Measurements from ENCODE around the gene DPP10.

DPP10 gene

GRCh38 chr2:115115135-115115534 lies 672.7 kb downstream of the DPP10 start:
- no peak for DNase-seq (ENCODE audit: low read depth in 2 of 2, low spot score in 1 of 2)

GRCh38 chr2:115118306-115118705 lies 675.9 kb downstream of the DPP10 start:
- DNase-seq (ENCODE audit: low read depth in 2 of 2, low spot score in 1 of 2): no peak

GRCh38 chr2:115119086-115119485 lies 676.6 kb downstream of the DPP10 start:
- no peak for DNase-seq (ENCODE audit: low read depth in 2 of 2, low spot score in 1 of 2)

GRCh38 chr2:115122701-115123100 lies 680.3 kb downstream of the DPP10 start:
- no peak for DNase-seq (ENCODE audit: low read depth in 2 of 2, low spot score in 1 of 2)

GRCh38 chr2:115124817-115125216 lies 682.4 kb downstream of the DPP10 start:
- no peak for DNase-seq (ENCODE audit: low read depth in 2 of 2, low spot score in 1 of 2)

GRCh38 chr2:115129536-115129935 lies 687.1 kb downstream of the DPP10 start:
- no peak for DNase-seq (ENCODE audit: low read depth in 2 of 2, low spot score in 1 of 2)

GRCh38 chr2:115160531-115161080 lies 718.2 kb downstream of the DPP10 start:
- no peak for DNase-seq (ENCODE audit: low read depth in 2 of 2, low spot score in 1 of 2)

- no peak for DNase-seq (ENCODE audit: low read depth in 2 of 2, low spot score in 1 of 2)
These were observed 718.8 kb downstream of the DPP10 start for GRCh38 chr2:115161081-115161770.

- no peak for DNase-seq (ENCODE audit: low read depth in 2 of 2, low spot score in 1 of 2)
These were observed 719.5 kb downstream of the DPP10 start for GRCh38 chr2:115161771-115162493.

GRCh38 chr2:115162494-115163293 lies 720.3 kb downstream of the DPP10 start:
- no peak for DNase-seq (ENCODE audit: low read depth in 2 of 2, low spot score in 1 of 2)

- no peak for DNase-seq (ENCODE audit: low read depth in 2 of 2, low spot score in 1 of 2)
These were observed 721.1 kb downstream of the DPP10 start for GRCh38 chr2:115163572-115163971.

GRCh38 chr2:115165529-115166109 lies 723.2 kb downstream of the DPP10 start:
- DNase-seq (ENCODE audit: low read depth in 2 of 2, low spot score in 1 of 2): no peak

- DNase-seq (ENCODE audit: low read depth in 2 of 2, low spot score in 1 of 2): no peak
These were observed 726.0 kb downstream of the DPP10 start for GRCh38 chr2:115168457-115168856.

- no peak for DNase-seq (ENCODE audit: low read depth in 2 of 2, low spot score in 1 of 2)
These were observed 727.4 kb downstream of the DPP10 start for GRCh38 chr2:115169814-115170213.

GRCh38 chr2:115171751-115172150 lies 729.3 kb downstream of the DPP10 start:
- no peak for DNase-seq (ENCODE audit: low read depth in 2 of 2, low spot score in 1 of 2)

- DNase-seq (ENCODE audit: low read depth in 2 of 2, low spot score in 1 of 2): no peak
These were observed 732.2 kb downstream of the DPP10 start for GRCh38 chr2:115174651-115175050.

- no peak for DNase-seq (ENCODE audit: low read depth in 2 of 2, low spot score in 1 of 2)
These were observed 740.7 kb downstream of the DPP10 start for GRCh38 chr2:115183144-115183543.

- no peak for DNase-seq (ENCODE audit: low read depth in 2 of 2, low spot score in 1 of 2)
These were observed 748.0 kb downstream of the DPP10 start for GRCh38 chr2:115190459-115190858.

GRCh38 chr2:115194623-115195022 lies 752.2 kb downstream of the DPP10 start:
- DNase-seq (ENCODE audit: low read depth in 2 of 2, low spot score in 1 of 2): no peak

- no peak for DNase-seq (ENCODE audit: low read depth in 2 of 2, low spot score in 1 of 2)
These were observed 754.1 kb downstream of the DPP10 start for GRCh38 chr2:115196587-115196986.

- no peak for DNase-seq (ENCODE audit: low read depth in 2 of 2, low spot score in 1 of 2)
These were observed 757.5 kb downstream of the DPP10 start for GRCh38 chr2:115199966-115200365.
